Ecto neural progenitor cell (in vitro differentiated cells): ENCODE measurements around the gene FEV.
A peak's percentile ranks its signal among the peaks of the same experiment; 100 is the strongest.

Experiments
- DNase-seq: peaks from one replicate; pipeline ENCODE4 v3.0.0-alpha.2; 2018; ENCODE audit warnings: low spot score

Gene FEV

DNA sequence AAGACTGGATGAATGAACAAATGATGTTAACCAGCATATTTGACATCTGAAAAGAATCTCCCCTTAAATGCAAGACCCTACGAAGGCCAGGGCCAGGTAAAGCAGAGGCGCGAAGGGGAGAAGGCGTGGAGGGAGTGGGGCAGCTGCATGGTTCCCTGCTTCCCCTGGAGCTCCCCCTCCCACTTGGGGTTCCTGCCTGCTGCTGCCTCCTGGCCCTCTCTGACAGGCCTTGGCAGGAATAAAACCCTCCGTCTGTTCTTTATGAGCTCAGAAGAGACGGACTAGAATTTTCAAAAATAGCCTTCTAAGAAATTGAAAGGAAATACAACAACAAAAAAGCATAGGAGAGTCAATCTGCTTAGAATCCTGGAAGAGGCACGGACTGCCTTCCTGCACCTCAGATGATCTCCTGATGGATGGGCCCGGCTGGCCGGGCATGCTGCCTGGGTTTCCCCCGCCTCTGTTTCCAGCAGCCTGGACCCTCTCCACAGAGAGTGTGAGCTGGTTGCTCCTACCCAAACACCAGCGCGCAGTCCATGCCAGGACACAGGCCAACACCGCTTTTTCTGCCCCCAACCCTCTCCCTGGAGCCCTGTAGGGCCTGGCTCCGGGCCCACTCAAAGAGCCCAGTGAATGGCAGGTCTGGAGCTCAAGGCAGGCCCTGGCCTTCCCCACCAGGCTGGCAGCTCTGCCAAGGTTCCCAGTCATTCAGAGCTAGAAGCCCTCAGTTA is 32.4 kb upstream of the FEV start:
- no peak for DNase-seq

DNA sequence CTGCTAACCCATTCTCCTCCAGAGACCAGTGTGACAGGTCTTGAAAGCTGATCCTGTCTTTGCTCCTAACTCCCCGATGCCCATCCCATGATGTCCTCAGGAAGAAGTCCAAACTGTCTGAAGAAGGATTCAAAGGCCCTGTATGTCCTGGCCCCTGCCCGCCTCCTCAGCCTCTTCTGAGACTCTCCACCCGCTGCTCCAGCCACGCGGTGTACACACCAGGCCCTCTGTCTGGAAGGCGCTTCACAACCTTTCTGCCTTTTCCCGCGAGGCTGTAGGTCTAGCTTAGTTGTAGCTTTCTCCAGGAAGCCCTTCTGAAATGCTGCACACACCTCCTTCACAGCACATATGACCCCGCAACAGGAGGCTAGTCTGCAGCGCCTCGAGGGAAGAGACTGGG is 31.7 kb upstream of the FEV start:
- no peak for DNase-seq

DNA sequence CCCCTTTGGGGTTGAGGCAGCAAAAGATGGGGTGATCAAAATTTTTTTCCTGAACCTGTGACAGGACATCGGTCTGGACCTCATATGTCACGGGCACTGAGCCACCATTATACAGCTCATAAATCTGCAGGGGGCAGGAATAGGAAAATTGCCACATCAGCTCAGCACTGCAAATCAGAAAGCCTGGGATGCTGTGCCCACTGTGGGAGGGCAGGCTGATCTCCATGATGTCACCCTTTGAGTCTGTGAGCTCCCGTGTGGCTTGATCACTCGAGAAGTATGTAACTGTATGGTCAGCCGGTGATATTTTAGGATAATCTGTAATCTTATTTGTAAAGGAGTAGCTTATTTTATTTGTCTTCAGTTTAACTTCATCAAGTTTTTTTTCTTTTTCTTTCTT is 25.9 kb upstream of the FEV start:
- DNase-seq = no peak

DNA sequence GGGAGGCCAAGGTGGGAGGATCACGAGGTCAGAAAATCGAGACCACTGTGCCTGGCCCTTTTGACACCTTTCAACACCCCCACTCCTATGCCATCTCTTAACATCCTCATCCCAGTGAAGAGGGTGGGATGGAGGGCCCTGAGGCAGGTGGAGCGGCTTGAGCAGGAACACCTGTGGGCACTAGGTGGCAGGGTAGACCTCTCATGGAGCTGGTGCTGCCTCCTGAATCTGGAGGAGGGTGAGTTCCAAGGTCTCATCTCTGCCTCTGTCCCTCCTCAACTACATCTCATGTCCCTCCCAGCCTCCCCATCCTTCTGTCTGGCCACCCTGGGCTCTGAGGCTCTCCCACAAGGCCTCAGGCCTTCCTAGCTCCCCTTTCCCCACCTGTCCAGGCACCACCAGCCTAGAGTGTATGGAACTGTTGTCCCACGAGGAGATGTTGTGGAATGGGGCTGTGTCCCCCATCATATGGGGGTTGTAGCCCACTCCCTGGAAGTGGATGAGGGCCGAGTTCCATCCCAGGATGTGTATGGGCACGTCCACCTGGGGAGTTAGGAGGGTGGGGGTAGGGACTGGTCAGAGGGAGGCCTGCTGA is 25.3 kb upstream of the FEV start:
- DNase-seq = no peak

DNA sequence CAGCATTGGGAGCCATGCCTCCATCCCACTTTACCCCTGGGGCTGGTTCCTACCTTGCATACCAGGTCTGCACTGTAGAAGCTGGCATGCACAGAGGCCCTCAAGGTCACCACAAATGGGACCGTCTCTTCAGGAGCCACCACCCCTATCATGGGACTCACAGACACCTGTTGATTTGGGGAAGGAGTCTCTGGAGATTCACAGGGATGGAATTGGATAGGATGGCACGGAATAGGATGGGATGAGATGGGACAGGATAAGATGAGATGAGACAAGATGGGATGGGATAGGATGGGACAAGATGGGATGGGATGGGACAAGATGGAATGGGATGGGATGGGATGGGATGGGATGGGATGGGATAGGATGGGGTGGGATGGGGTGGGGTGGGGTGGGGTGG is 24.3 kb upstream of the FEV start:
- DNase-seq = no peak

DNA sequence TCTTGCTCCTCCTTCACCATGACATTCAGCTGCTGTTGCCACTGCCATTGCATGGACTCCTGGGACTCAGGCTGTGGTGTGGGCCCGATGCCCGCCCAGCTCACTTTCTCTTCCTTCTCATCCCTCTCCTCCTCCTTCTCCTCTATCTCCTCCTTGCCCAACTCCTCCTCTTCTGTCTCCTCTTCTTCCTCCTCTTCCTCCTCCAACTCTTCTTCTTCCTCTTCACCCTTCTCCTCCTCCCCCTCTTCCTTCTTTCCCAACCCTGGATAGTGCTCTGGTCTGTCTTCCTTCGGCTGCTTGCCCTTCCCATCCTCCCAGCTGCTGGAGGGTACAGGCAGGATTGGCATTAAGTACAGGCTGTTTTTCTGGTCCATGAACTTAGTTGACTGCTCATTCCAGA is 19.0 kb upstream of the FEV start:
- no peak for DNase-seq

DNA sequence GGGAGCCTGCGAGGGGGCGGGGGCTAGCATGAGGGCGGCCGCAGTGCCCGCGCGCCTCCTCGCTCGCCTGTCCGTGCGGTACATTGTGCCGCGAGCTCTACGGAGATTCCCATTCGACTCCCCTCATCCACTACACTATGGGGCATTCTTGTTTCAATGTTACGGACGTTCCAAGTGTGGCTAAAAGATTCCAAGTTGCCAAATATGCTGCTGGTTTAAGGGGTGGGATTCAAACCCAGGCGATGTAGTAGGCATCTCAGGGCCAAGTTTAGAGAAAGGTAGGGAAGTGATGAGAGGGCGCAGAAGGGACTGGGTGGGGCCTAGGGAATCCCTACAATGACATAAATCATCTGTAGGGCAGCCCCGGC is 18.3 kb upstream of the FEV start:
- no peak for DNase-seq

DNA sequence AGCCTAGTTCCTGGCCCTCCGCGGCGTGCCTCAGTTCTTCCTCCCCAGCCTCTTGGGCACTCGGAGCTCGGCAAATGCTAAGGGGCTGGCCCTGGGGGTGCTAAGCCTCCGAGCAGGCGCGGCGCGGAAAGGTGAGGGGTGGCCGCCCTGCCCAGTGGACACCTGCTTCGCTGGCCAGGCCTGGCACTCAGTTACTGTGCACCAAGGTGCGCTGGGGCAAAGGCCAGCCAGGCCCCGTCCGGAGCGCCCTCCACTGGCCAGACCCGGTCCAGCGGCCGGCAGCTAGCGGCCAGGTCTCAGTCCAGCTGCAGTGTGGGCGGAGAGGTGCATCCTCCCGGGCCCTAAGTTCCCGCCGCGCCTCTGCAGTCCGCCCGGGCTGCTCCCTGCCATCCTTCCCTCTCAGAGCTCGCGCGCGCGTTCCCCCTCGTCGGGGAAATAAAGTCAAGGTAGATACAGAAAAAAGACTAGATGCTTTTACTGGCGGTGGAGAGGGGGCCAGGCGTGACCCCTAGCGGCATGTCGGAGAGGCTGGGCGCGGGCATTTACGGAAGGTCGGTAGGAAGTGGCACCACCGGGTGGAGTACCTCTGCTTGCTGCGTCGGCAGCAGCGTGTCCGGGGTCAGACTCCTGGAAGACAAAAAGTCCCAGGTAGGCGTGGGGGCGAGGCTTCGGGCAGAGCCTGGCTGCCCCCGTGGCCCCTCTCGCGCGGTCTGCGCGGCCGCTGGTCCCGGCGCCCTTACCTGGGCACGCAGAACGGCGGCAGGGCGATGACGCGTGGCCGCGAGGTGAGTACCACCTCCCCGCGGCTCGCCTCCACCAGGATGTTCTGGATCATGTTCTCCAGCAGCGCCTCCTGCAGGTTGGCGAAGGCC is 17.6 kb upstream of the FEV start:
- peak; percentile 88 for DNase-seq

DNA sequence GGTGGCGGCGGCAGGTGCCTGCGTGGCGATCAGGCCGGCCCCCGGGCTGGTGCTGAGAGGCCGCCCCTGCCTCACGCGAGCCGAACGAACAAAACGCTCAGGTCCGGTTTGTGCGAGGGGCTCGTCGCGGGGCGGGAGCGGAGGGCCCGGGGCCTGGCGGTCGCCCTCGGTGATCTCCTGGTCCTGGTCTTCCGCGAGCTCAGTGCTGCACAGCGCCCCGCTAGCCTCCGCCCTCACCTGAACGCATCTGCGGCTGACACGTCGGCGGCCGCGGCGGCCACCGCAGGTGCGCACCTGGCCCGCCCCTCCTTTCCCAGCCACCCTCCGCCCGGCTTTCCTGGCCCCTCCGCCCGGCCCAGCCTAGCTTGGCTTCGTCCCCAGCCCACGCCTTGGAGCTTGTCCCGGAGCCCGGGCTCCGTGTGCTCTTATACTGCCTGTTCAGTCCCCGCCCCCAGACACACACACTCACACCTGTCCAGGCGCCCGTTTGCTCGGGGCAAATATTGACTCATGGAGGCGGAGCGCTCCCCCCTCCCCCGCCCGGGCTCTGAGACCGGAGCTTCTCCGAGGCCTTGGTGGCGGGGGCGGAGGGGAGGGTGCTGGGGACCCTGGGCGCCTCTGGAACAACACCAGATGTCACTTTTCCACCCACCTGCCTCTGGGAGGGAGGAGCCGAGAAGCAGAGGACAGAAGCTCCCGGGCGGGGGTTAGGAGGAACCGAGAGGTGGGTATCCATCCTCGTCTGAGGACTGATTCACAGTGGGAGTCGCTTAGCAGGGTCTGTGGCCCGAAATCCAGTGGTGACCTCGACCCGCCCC is 16.8 kb upstream of the FEV start:
- DNase-seq = peak; percentile 62

DNA sequence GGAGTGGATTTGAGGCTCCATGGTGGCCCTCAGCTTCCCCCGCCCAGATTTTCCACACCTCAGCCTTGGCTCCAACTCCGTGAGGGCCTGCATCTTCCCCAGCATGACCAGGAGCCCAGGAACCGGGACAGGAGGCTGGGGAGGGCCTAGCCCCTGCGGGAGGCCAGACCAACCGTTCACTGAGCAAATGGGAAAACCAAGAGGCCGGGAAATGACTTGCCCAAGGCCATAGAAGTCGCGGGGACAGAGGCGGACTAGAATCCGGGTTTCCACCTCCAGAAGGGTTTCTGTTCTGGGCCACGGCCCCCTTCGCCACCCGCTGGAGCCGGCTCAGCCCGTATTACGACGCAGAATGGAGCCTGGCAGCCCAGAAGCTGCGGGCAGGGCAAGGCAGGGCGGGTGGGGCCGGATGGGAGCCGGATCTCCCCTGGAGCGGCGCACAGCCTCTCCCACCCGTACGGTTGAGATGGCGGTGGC is 16.2 kb upstream of the FEV start:
- DNase-seq = no peak

DNA sequence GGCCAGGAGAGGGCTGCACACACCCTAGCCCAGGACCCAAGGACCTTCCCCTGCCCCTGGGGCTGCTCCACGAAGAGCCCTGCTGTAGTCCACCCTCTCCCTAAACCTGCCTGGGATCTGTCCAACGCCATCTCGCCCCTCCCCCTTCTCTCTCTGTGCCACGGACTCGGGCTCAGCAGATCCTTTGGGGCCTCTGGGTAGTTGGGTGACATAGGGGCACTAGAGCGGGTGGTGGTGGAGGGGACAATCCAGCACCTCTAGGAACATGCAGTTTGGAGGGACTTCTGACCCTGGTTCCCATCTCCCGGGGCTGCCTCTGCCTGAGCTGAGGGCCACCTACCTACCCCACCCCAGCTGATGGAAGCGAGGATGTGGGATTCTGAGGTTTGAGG is 15.6 kb upstream of the FEV start:
- DNase-seq = no peak

DNA sequence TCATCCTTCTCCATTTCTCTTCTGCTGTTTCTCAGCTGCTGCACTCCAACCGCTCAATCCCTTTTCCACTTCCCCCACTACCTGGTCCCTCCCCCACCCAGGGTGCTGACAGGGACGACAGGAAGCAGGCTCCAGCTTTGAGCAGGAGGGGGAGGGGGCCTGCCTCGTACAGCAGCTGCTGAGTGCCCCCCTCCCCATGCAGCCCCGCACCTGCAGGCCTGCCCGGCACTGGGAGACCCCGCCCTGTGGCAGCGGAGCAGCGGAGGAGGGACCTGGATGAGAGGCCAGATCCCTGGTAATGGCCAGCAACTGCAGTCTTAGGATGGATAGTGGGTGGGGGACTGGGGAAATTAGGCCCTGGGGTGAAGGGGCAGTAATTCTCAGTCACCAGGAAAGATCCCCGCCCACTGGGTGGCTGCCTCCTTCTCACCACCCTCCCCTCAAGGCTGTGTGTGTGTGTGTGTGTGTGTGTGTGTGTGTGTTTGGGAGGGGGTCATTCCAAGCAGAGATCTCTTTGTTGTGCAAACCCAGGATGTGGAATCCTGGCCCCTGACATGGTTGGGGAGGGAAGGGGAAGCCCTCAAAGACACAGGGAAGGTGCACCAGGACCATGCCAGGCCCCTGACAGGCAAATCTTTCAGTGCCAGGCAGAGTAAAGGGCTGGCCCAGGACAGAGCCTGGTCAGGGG is 15.0 kb upstream of the FEV start:
- no peak for DNase-seq

DNA sequence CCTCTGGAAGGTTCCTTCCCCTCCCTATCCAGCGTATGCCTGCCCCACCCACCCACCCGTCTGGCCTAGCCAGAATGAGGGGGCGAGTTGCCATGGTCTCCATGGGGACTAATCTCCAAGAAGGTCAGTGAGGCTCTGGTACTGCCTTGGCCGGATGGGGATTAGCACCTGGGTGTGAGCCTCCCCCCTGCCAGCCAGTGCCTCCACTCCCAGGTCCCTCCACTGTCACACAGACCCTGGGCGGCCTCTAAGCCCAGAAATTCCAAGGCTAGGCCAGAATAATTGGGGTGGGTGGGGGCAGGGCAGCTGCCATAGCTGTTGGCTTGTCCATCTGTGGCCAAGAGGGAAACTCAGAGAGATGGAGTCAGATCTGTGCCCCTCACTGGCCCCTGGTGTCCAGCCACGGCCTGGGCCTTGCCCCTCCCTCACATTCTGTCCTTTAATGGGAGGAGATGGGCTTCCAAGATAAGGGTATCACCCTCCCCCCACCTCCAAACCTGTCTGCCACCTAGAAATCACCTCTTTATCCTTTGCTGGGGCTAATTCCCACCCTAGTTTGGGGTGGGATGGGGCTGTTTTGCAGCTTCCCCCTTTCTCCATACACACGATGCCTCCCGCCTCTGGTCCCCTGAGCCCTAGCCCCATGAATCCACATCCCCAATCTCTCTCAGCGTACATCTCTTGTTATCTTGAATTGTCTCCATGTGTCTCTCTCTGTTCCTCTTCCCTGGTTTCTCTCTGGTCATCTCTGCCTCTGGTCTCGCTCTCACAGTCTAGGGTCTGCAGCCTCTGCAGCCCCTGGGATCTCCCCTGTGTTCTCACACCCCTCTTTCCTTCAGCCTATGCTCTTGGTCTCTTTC is 14.3 kb upstream of the FEV start:
- DNase-seq = peak; percentile 64

DNA sequence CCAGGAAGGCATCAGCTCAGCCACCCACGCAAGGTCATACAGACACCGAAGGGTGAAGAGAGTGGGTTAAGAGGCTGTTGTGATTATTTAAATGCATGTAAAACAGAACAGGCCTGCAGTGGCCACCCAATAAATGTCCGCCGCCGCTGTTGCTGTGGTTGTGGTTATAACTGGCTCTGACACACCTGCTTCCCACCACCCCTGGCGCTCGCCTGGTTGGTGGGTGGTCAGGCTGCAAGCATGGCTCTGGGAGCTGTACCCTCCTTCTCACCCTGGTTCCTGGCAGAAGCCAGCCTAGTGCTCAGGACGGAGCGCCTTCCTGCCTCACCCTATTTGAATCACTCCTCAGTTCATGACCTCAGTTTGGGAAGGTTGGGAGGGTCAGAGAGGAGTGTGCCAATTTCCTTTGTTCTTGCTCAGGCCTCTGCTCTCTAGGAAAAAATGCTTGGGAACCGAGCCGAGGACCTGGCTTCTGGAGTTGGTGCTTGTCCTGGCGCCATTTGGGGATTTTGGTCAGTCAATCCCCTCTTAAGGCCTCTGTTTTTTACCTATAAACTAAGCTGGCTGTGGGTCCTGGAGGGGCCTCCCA is 13.5 kb upstream of the FEV start:
- DNase-seq = no peak

DNA sequence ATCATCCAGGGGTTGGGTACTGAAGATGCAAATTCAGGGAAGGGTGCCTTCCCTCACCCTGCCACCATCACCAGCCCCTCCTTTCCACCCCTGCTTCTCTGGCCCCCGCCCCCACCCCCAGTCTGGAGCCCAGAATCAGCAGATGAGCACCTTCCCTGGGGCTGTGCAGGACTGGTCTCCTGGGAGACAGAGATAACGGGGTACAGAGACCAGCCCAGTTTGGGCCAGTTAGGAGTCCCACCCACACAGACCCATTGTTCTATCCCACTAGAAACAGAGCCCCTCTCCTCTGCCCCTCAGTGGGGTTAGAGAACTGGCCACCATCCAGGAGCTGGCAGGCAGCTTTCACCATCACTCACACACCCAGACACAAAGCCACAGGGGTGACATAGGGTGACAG is 12.7 kb upstream of the FEV start:
- no peak for DNase-seq

DNA sequence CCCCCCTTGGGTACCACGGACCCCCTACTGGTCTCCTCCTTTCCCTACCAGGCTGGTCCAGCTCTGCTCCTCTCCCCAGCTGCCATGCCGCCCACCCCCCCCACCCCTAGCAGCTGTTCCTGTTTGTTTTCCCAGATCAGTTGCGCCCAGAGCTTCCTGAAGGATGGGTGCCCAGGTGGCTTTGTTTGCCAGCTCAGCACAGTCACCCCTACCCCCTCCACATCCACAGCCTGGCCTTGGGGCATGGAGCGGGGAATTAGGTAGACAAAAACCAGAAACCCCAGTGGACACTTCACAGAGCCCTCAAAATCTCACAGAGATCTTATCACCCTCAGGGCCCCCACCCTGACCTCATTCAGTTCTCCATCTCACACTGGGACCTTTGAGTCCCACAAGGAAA is 12.0 kb upstream of the FEV start:
- DNase-seq = no peak

DNA sequence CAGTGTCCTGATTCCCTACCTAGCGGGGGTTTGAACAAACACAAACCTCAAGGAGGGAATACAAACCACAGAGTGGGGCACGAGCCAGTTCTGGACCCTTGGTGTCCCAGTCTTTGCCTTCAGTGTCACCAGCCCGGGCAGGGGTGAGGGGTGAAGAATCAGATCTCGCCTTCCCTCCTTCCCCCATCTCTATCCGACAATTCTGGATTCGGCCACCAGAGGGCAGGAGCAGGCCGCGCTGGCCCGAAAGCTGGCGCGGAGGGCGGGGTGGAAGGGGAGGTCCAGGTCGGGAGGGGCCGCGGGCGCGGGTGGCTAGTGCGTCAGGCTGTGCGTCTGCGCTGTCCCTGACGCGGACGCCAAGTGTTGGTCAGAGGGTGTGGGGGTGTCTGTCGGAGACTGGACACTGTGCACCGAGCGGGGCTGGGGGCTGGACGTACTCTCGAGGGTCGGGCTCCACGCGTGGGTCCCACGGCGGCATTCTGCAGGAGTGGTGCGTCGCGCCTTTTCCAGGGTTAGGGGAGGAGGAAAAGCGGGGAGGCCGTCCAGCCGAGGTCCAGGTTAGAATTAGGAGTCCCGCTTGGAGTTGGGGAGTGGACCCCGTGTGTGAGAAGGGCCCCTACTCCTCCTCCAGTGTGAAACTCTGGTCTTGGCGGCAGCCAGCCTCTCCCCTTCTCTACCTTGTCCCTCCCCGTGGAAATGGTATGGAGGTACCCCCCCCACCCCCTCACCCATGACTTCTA is 11.2 kb upstream of the FEV start:
- peak; percentile 94 for DNase-seq

DNA sequence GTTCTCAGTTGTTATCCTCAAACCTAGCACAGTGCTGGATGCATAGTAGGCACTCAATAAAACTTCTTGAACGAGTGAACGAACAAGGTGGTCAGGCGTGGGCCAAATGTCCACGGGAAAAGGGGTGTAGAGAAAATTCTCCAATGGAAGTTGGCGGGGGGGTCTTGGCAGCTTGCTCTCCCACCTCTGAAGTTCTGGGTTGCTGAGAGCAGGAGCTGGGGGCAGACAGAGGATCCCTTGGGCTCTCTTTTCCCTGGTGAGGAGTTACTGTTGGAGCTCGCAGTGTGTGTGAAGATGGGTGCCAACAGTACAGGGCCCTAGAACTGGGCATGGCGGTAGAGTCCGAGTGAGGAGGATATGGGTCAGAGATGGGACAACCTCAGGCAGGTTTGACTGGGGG is 10.6 kb upstream of the FEV start:
- no peak for DNase-seq
